GM13977 (cell line): Measurements from ENCODE around the gene BCL7A.

Experiments used
- DNase-seq: peaks from one replicate; pipeline ENCODE4 v3.0.0; 2012; ENCODE audit warnings: low spot score
- in situ Hi-C: fragments of 300-500 bp; cut with MboI; formaldehyde crosslinking; loops from one replicate; pipeline ENCODE4 v1.12.0; 2022; ENCODE audit warnings: low sequenced_read_pairs, low pct_unique_long_range_greater_than_20kb, mixed read lengths, inconsistent platforms; ENCODE audit not compliant: unreplicated experiment
- TF ChIP-seq, protein P1 (sequence below): IDR thresholded peaks from 2 replicates; pipeline ENCODE4 v1.5.1; 2012; ENCODE audit warnings: mild to moderate bottlenecking, control low read depth; ENCODE audit not compliant: insufficient read depth; ENCODE audit errors: extremely low read depth, missing control alignments

BCL7A gene

DNA sequence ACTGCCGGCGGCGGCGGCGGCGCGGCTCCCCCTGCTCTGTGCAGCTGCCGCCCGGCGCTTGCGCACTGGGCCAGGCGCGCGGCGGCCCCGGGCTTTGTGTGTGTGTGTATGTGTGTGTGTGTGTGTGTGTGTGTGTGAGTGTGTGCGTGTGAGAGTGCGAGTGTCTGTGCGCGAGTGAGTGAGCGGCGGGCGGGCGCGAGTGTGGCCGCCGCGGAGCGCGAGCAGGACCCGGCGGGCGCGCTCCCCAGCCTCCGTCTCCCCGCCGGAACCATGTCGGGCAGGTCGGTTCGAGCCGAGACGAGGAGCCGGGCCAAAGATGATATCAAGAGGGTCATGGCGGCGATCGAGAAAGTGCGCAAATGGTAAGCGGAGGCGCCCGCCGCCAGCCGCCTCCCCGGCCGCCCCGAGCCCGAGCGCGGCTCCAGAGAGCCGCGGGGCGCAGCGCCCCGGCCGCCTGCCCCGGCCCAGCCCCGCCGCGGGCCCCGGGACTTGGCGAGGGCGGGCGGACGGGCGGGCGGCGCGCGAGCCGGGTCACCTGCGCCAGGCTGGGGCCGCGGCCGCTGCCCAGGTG is at the start of gene BCL7A:
Gene BCL7A (plus strand): TSS at position 63 of the 571 bp plus-strand sequence. CDS start 208 bp downstream, at position 271.
- TF ChIP-seq, protein P1, sequence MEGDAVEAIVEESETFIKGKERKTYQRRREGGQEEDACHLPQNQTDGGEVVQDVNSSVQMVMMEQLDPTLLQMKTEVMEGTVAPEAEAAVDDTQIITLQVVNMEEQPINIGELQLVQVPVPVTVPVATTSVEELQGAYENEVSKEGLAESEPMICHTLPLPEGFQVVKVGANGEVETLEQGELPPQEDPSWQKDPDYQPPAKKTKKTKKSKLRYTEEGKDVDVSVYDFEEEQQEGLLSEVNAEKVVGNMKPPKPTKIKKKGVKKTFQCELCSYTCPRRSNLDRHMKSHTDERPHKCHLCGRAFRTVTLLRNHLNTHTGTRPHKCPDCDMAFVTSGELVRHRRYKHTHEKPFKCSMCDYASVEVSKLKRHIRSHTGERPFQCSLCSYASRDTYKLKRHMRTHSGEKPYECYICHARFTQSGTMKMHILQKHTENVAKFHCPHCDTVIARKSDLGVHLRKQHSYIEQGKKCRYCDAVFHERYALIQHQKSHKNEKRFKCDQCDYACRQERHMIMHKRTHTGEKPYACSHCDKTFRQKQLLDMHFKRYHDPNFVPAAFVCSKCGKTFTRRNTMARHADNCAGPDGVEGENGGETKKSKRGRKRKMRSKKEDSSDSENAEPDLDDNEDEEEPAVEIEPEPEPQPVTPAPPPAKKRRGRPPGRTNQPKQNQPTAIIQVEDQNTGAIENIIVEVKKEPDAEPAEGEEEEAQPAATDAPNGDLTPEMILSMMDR: no peak
- in situ Hi-C loops: no loop called here
- peak; percentile 88 for DNase-seq

DNA sequence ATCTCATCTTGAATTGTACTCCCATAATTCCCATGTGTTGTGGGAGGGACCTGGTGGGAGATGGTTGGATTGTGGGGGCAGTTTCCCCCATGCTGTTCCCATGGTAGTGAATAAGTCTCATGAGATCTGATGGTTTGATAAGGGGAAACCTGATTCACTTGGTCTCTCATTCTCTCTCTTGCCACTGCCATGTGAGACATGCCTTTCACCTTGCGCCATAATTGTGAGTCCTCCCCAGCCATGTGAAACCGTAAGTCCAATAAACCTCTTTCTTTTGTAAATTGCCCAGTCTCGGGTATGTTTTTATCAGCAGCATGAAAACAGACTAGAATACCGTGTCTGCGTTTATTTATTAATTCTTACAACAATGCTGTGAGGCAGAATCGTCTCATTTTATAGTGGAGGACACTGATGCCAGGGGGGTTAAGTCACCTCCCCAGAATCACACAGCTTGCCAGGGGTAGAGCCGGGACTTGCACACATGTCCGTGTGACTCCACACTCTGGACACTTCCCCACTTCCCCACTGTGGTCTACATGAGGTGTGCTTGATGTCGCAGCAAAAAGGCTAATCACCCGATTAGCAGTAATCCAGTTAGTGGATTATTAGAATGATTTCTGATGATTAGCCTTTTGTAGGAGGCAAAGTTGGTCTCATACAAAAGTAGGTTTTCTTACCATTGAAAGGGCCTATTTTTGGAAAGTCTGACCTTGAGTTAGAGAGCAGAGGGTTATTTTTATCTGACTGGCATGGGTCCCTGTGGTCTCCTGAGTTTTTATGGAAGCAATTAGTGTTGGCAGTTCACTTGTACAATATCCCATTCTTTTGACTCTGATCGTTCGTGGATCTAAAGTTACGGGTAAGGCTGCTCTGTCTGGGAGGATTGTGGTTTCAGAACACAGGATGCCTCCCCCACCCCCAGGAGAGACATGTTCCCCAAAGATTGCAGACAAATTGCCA is 47.4 kb upstream of the BCL7A start:
- in situ Hi-C loops: no loop called here
- TF ChIP-seq, protein P1: no peak
- DNase-seq: no peak

DNA sequence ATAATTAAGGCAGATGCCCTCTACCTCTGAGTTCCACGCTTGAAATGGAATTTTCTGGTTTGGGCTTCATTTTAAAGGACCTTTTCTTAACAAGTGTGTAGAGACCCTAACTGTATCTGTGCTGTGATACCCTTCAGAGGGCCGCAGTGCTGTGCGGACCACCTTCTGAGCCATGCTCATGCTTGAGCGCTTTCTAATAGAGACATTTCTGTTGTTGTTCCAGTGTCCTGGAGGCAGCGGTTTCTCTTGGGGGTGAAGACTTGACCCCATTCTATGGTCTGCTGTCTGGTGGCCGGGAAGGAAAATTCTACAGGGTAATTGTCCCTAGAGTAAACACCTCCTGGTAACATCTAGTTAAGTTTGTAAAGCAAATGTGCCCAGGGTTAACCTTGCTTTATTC is 46.7 kb upstream of the BCL7A start:
- TF ChIP-seq, protein P1: no peak
- DNase-seq: no peak
- in situ Hi-C loops: no loop called here

DNA sequence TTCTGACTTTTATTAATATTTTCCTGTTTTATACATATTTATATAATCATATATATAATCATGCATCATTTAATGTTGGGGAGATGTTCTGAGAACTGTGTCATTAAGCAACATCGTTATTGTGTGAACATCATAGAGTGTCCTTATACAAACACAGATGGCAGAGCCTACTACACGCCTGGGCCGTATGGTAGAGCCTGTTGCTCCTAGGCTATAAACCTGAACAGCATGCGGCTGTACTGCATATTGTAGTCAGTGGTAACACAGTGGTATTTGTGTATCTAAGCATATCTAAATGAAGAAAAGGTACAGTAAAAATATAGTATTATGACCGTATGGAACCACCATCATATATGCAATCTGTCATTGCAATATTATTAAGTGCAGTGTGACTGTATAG is 44.7 kb upstream of the BCL7A start:
- in situ Hi-C loops: no loop called here
- TF ChIP-seq, protein P1: no peak
- DNase-seq: no peak

DNA sequence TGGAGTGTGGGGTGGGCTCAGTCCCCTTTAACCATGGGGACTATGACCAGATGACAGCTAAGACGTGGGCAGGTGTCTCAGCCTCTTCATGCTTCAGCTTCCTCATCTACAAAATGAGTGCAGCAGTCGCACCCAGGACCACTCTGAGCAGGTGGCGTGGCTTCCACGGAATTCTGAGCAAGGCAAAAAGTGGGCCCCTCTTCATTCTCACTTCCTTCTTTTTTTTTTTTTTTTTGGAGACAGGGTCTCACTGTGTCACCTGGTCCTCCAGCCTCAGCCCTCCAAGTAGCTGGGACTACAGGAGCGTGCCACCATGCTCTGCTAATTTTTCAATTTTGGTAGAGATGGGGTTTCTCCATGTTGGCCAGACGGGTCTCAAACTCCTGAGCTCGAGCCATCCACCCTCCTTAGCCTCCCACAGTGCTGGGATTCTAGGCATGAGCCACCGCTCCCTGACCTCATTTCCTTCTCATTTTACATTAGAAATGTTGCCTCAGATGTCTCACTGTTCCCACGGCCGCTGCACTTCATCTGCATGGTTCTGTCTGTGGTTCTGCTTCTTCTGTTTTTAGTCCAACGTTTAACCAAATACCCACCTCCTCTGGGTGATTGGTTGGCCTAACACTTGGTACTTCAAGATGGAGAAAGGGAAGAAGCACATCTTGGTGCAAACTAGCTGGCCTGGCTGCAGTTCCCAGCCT is 41.3 kb upstream of the BCL7A start:
- DNase-seq: peak; percentile 48
- TF ChIP-seq, protein P1: no peak
- in situ Hi-C loops: no loop called here

DNA sequence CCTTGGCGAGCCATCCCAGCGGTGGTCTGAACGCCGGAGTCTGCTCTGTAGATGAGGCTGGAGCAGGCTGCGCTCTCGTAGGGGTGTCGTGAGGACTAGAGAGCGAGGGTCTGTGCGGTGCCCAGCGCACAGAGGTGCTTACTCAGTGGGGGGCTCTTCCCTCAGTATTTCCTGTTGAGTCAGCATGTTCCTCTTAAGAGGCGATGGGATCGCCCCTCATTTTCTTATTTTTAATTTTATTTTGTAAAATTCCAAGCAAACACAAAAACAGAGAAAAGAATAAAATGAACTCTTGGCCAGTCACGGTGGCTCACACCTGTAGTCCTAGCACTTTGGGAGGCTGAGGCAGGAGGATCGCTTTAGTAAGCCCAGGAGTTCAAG is 40.8 kb upstream of the BCL7A start:
- no peak for DNase-seq
- in situ Hi-C loops: no loop called here
- TF ChIP-seq, protein P1: no peak
